PC-9 (cell line): Measurements from ENCODE around the gene MFNG.
A peak's percentile ranks its signal among the peaks of the same experiment; 100 is the strongest.

ENCODE experiments used
- EZH2 ChIP-seq: fragments of 200-600 bp; sonication (generic); IDR thresholded peaks from 2 replicates; pipeline ENCODE4 v1.8.0; 2017; ENCODE audit warnings: antibody characterized with exemption, low read depth
- TF ChIP-seq, protein P1 (sequence below): fragments of 200-600 bp; sonication (generic); conservative IDR thresholded peaks from 2 replicates; pipeline ENCODE4 v1.6.1; 2017; ENCODE audit warnings: mixed run types, antibody characterized with exemption, mild to moderate bottlenecking, moderate library complexity

DNA sequence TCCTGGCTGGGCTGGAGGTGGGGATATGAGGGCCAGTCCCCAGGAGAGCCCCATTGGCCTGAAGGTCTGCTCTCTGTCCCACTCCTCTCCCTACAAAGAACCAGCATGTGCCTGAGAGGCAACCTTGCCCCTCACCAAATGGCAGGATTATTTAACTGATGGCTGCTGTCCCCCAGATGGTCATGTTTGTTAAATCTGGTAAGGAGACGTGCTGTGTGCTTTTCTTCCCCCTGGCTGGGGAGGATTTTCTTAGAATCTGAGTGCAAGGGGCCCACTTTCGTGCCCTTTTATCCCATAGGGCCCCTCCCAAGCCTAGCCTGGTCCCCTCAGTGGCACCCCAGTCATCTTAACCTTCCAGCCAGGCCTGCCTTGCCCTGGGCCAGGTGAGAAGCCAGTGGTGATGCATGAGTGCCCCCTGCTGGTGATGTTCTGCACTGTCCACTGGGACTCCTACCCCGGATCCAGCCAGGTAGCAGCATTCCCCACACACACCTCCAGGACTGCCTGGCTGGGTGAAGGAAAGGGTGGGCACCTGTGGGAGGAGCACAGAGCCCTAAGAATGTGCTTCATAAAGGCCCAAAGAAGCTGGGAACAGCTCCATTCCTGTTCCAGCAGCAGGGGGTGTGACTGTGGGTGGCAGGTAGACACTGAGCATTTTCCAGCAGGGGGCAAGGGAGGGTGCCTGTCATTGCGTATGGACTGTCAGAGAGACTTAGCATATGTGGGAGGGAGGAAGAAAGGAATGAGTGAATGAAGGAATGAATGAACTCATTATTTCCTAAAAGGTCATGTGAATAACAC lies 28.9 kb downstream of the MFNG start:
- TF ChIP-seq, protein P1, sequence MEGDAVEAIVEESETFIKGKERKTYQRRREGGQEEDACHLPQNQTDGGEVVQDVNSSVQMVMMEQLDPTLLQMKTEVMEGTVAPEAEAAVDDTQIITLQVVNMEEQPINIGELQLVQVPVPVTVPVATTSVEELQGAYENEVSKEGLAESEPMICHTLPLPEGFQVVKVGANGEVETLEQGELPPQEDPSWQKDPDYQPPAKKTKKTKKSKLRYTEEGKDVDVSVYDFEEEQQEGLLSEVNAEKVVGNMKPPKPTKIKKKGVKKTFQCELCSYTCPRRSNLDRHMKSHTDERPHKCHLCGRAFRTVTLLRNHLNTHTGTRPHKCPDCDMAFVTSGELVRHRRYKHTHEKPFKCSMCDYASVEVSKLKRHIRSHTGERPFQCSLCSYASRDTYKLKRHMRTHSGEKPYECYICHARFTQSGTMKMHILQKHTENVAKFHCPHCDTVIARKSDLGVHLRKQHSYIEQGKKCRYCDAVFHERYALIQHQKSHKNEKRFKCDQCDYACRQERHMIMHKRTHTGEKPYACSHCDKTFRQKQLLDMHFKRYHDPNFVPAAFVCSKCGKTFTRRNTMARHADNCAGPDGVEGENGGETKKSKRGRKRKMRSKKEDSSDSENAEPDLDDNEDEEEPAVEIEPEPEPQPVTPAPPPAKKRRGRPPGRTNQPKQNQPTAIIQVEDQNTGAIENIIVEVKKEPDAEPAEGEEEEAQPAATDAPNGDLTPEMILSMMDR: peak; percentile 100
- no peak for TF ChIP-seq EZH2
